Type B pancreatic cell (in vitro differentiated cells): ENCODE results near the gene NT5E. TPM values are rescaled to one million over a fixed set of nuclear protein-coding genes. Genes with fewer than 3 reads are reported as not detected.
A peak's percentile ranks its signal among the peaks of the same experiment; 100 is the strongest.

Source experiments
- DNase-seq: peaks from one replicate; pipeline ENCODE4 v3.0.0; 2021; ENCODE audit warnings: mixed read lengths; ENCODE audit not compliant: unreplicated experiment; ENCODE audit errors: extremely low spot score
- H3K27ac Mint-ChIP-seq: 2 replicates; pipeline ENCODE4 v1.8.0; 2021; ENCODE audit warnings: mild to moderate bottlenecking, mixed read lengths
- H3K27me3 Mint-ChIP-seq: 2 replicates; pipeline ENCODE4 v1.8.0; 2021; ENCODE audit warnings: mixed read lengths
- H3K36me3 Mint-ChIP-seq: 2 replicates; pipeline ENCODE4 v1.8.0; 2021; ENCODE audit warnings: mixed read lengths
- H3K4me1 Mint-ChIP-seq: one replicate; pipeline ENCODE4 v1.8.0; 2021; ENCODE audit warnings: mixed read lengths; ENCODE audit not compliant: unreplicated experiment
- H3K4me3 Mint-ChIP-seq: 2 replicates; pipeline ENCODE4 v1.8.0; 2021; ENCODE audit warnings: mild to moderate bottlenecking, mixed read lengths
- H3K9me3 Mint-ChIP-seq: 2 replicates; pipeline ENCODE4 v1.8.0; 2021; ENCODE audit warnings: mixed read lengths
- total RNA-seq: library from RNA; stranded (reverse); gene quantifications from 2 replicates; pipeline ENCODE4 v1.2.1, GENCODE V29; 2021; ENCODE audit warnings: low replicate concordance
- TF ChIP-seq, protein P1 (sequence below): fragments of 200-600 bp; sonication (generic); conservative IDR thresholded peaks from 2 replicates; pipeline ENCODE4 v1.5.0; 2021; ENCODE audit warnings: antibody characterized with exemption, mild to moderate bottlenecking

NT5E gene
- total RNA-seq, 1 donor from 2014 or later = 6.6 TPM

DNA sequence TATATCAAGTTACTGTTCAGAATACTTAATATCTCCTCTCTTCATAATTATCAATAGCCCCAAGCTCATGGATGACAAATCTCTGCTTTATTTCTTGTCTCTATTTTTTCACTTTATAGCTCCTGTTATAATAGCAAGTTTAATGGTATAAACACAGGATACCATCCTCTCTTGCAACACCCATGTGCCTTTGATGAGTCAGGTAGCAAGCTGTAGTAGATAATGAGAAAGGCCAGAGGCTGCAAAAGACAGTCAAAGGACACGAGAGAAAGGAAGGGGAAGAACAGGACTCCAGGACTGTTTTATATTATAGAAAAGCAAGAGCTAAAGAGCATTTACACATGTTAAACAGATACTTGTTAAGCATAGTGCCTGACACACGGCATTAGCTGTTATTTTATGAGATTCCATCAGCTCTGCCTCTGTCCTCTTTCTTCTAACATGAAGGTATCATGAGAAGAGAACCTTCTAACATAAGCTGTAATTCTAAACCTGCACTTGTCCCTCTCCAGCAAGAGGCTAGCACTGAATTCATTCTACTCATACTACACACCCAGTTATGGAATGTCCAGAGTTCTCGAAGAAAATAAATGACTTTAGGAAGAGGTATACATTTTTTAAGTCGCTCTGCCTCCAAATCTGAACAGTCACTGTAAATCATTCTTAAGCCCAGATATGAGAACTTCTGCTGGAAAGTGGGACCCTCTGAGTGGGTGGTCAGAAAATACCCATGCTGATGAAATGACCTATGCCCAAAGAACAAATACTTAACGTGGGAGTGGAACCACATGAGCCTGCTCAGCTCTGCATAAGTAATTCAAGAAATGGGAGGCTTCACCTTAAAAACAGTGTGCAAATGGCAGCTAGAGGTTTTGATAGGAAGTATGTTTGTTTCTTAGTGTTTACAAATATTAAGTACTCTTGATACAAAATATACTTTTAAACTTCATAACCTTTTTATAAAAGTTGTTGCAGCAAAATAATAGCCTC is 45.0 kb downstream of the NT5E start:
- DNase-seq = no peak
- peaks cover 10% of the 10 kb centered on the region for H3K36me3 Mint-ChIP-seq
- peak overlapping the region; percentile 42 for H3K4me3 Mint-ChIP-seq
- no peaks in the 10 kb centered on the region for H3K27me3 Mint-ChIP-seq
- H3K27ac Mint-ChIP-seq = peak overlapping the region; percentile 88
- H3K9me3 Mint-ChIP-seq = peaks cover 12% of the 10 kb centered on the region
- TF ChIP-seq, protein P1, sequence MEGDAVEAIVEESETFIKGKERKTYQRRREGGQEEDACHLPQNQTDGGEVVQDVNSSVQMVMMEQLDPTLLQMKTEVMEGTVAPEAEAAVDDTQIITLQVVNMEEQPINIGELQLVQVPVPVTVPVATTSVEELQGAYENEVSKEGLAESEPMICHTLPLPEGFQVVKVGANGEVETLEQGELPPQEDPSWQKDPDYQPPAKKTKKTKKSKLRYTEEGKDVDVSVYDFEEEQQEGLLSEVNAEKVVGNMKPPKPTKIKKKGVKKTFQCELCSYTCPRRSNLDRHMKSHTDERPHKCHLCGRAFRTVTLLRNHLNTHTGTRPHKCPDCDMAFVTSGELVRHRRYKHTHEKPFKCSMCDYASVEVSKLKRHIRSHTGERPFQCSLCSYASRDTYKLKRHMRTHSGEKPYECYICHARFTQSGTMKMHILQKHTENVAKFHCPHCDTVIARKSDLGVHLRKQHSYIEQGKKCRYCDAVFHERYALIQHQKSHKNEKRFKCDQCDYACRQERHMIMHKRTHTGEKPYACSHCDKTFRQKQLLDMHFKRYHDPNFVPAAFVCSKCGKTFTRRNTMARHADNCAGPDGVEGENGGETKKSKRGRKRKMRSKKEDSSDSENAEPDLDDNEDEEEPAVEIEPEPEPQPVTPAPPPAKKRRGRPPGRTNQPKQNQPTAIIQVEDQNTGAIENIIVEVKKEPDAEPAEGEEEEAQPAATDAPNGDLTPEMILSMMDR = no peak
- H3K4me1 Mint-ChIP-seq = peaks cover 16% of the 10 kb centered on the region

DNA sequence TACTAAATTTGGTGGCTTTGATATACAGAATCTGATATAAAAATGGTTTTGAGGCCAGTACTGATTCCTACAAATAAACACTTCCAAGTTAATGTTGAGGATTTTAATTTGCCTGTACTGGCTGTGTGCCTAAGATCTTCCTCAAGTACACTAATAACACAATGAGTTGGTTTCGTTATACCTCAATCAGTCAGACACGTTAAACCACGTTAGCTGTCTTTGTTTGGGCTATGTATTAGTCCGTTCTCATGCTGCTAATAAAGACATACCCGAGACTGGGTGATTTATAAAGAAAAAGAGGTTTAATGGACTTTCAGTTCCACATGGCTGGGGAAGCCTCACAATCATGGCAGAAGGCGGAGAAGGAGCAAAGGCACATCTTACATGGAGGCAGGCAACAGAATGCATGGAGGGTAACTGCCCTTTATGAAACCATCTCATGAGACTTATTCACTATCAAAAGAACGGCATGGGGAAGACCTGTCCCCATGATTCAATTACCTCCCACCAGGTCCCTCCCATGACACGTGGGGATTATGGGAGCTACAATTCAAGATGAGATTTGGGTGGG is 46.2 kb downstream of the NT5E start:
- Mint-ChIP-seq H3K36me3 (peaks cover 10% of the 10 kb centered on the region), H3K27ac (no peak overlapping the region), H3K4me3 (no peak overlapping the region), H3K4me1 (peaks cover 16% of the 10 kb centered on the region), H3K27me3 (no peaks in the 10 kb centered on the region), H3K9me3 (peaks cover 9% of the 10 kb centered on the region)
- no peak for DNase-seq
- TF ChIP-seq, protein P1 = no peak

DNA sequence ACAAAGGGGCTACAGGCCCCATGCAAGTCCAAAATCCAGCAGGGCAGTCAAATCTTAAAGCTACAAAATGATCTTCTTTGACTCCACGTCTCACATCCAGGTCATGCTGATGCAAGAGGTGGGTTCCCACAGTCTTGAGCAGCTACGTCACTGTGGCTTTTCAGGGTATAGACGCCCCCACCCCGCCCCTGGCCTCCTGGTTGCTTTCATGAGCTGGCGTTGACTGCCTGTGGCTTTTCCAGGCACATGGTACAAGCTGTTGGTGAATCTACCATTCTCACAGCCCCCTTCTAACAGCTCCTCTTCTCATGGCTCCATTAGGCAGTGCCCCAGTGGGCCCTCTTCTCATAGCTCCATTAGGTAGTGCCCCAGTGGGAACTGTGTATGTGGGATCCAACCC is 47.0 kb downstream of the NT5E start:
- TF ChIP-seq, protein P1 = no peak
- Mint-ChIP-seq H3K27me3 (no peaks in the 10 kb centered on the region), H3K36me3 (peaks cover 10% of the 10 kb centered on the region), H3K4me3 (no peak overlapping the region), H3K27ac (no peak overlapping the region), H3K9me3 (peaks cover 7% of the 10 kb centered on the region), H3K4me1 (peaks cover 16% of the 10 kb centered on the region)
- DNase-seq = no peak

DNA sequence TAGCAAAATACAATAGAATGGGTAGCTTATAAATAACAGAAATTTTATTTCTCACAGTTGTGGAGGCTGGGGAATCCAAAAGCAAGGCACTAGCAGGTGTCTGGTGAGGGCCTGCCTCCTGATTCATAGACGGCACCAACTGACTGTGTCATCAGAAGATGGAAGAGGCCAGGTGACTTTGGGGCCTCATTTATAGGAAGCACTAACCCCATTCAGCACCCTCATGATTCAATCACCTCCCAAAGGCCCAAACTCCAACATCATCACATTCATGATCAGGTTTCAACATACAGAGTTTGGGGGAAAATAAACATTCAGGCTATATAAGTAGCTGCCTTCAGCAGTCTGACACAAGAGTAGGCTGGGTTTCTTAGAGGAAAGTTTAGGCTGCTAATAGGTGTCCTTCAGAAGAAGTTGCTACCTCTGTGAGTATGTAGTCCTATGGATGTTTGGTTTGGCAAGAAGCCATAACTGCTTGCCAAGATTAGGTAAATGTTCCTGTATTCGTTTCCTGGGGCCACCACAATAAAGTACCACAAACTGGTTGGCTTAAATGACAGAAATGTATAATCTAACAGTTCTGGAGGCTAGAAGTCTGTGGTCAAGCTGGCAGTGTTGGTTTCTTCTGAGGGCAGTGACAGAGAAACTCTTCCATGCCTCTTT is 48.8 kb downstream of the NT5E start:
- TF ChIP-seq, protein P1 = no peak
- Mint-ChIP-seq H3K9me3 (peaks cover 7% of the 10 kb centered on the region), H3K27me3 (no peaks in the 10 kb centered on the region), H3K4me3 (no peak overlapping the region), H3K36me3 (peaks cover 10% of the 10 kb centered on the region), H3K27ac (no peak overlapping the region), H3K4me1 (peaks cover 16% of the 10 kb centered on the region)
- no peak for DNase-seq

DNA sequence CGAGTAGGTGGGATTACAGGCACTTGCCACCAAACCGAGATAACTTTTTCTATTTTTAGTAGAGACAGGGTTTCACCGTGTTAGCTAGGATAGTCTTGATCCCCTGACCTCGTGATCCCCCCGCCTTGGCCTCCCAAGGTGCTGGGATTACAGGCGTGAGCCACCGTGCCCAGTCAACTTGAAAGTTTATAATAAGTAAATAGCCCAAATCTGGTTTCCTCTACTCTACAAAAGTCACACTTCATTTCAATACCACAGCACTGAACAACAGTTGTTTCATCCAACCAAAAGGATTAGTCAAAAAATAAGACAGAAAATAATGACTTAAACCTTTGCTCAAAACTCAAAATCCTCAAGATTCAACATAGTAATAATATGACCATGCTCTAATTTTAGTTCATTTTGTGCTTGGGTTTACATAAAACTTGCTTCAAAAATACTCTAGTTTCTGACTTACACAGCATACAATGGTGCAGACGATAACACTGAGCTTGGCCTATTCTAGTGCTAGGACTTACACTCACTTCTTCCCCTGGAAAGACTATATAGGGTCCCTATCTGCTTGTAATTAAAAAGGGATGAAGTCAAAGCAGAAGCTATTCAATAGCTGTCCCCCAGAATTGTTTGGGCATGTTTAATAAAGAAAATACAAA is 56.7 kb downstream of the NT5E start:
- Mint-ChIP-seq H3K27ac (no peak overlapping the region), H3K27me3 (no peaks in the 10 kb centered on the region), H3K36me3 (peaks cover 15% of the 10 kb centered on the region), H3K4me1 (no peaks in the 10 kb centered on the region), H3K4me3 (no peak overlapping the region), H3K9me3 (no peaks in the 10 kb centered on the region)
- TF ChIP-seq, protein P1 = no peak
- DNase-seq = no peak
